ENCODE measurements around the gene GUCY2C.
"Not testable (repeated sequence)": the region's sequence is repeated elsewhere in the genome, so short reads cannot be mapped to it uniquely, and the experiment has no call there.

GUCY2C gene

GRCh38 chr12:14696265-14696741 lies at the start of gene GUCY2C:
TSS of gene GUCY2C (minus strand) at chr12:14696599. CDS start at chr12:14696448, 151 bp downstream.
- Histone ChIP-seq H3K4me3 (IDR thresholded peaks at IDR 0.05; ENCODE audit: insufficient read depth, low read depth, low read length) (no peak within 1 kb of the TSS), H2AFZ (ENCODE audit: low read depth) (no peak within 1 kb of the TSS), H3K79me2 (ENCODE audit: insufficient read depth, low read depth) (no peaks in the 10 kb centered on the region), H3K27ac (no peak within 1 kb of the TSS), H3K4me1 (ENCODE audit: low read depth, poor library complexity, severe bottlenecking) (no peaks in the 10 kb centered on the region), H3K36me3 (ENCODE audit: insufficient read depth) (no peaks in the 10 kb centered on the region), H3K9ac (no peak within 1 kb of the TSS), H3K4me2 (no peak within 1 kb of the TSS), H4K20me1 (ENCODE audit: insufficient read depth) (no peaks in the 10 kb centered on the region), H3K27me3 (ENCODE audit: insufficient read depth, low read depth) (no peaks in the 10 kb centered on the region)
- TF ChIP-seq CTCF (conservative IDR thresholded peaks at IDR 0.05; ENCODE audit: low read depth, low read length) = no peak

- Histone ChIP-seq H4K20me1 (ENCODE audit: insufficient read depth) (no peaks in the 10 kb centered on the region), H2AFZ (ENCODE audit: low read depth) (no peak overlapping the region), H3K27me3 (ENCODE audit: insufficient read depth, low read depth) (no peaks in the 10 kb centered on the region), H3K4me1 (ENCODE audit: low read depth, poor library complexity, severe bottlenecking) (no peaks in the 10 kb centered on the region), H3K9ac (no peak overlapping the region), H3K27ac (no peak overlapping the region), H3K36me3 (ENCODE audit: insufficient read depth) (no peaks in the 10 kb centered on the region), H3K79me2 (ENCODE audit: insufficient read depth, low read depth) (no peaks in the 10 kb centered on the region), H3K4me2 (no peak overlapping the region), H3K4me3 (IDR thresholded peaks at IDR 0.05; ENCODE audit: insufficient read depth, low read depth, low read length) (no peak overlapping the region)
- no peak for TF ChIP-seq CTCF (conservative IDR thresholded peaks at IDR 0.05; ENCODE audit: low read depth, low read length)
Measured at GRCh38 chr12:14743061-14743460, 46.7 kb upstream of the GUCY2C start.

- Histone ChIP-seq H3K27me3 (ENCODE audit: insufficient read depth, low read depth) (no peaks in the 10 kb centered on the region), H3K27ac (no peak overlapping the region), H3K9ac (no peak overlapping the region), H2AFZ (ENCODE audit: low read depth) (no peak overlapping the region), H3K4me2 (no peak overlapping the region), H3K79me2 (ENCODE audit: insufficient read depth, low read depth) (no peaks in the 10 kb centered on the region), H3K4me1 (ENCODE audit: low read depth, poor library complexity, severe bottlenecking) (no peaks in the 10 kb centered on the region), H3K36me3 (ENCODE audit: insufficient read depth) (no peaks in the 10 kb centered on the region), H3K4me3 (IDR thresholded peaks at IDR 0.05; ENCODE audit: insufficient read depth, low read depth, low read length) (no peak overlapping the region), H4K20me1 (ENCODE audit: insufficient read depth) (no peaks in the 10 kb centered on the region)
- TF ChIP-seq CTCF (conservative IDR thresholded peaks at IDR 0.05; ENCODE audit: low read depth, low read length) = no peak
Measured at GRCh38 chr12:14741942-14742341, 45.5 kb upstream of the GUCY2C start.

GRCh38 chr12:14741153-14741552 lies 44.8 kb upstream of the GUCY2C start:
- H3K4me2 ChIP-seq = no peak overlapping the region
- TF ChIP-seq CTCF (conservative IDR thresholded peaks at IDR 0.05; ENCODE audit: low read depth, low read length) = no peak
- no peaks in the 10 kb centered on the region for H3K27me3 ChIP-seq (ENCODE audit: insufficient read depth, low read depth)
- H3K27ac ChIP-seq = no peak overlapping the region
- H2AFZ ChIP-seq (ENCODE audit: low read depth) = no peak overlapping the region
- H3K4me3 ChIP-seq (IDR thresholded peaks at IDR 0.05; ENCODE audit: insufficient read depth, low read depth, low read length) = no peak overlapping the region
- no peaks in the 10 kb centered on the region for H3K36me3 ChIP-seq (ENCODE audit: insufficient read depth)
- no peaks in the 10 kb centered on the region for H3K79me2 ChIP-seq (ENCODE audit: insufficient read depth, low read depth)
- H3K9ac ChIP-seq = no peak overlapping the region
- no peaks in the 10 kb centered on the region for H3K4me1 ChIP-seq (ENCODE audit: low read depth, poor library complexity, severe bottlenecking)
- H4K20me1 ChIP-seq (ENCODE audit: insufficient read depth) = no peaks in the 10 kb centered on the region

GRCh38 chr12:14736441-14736840 lies 40.0 kb upstream of the GUCY2C start:
- not testable (repeated sequence) for H3K4me1 ChIP-seq (ENCODE audit: low read depth, poor library complexity, severe bottlenecking); H3K4me2 ChIP-seq; H3K27ac ChIP-seq; H3K27me3 ChIP-seq (ENCODE audit: insufficient read depth, low read depth); H3K79me2 ChIP-seq (ENCODE audit: insufficient read depth, low read depth); H2AFZ ChIP-seq (ENCODE audit: low read depth); H3K9ac ChIP-seq; H4K20me1 ChIP-seq (ENCODE audit: insufficient read depth); H3K4me3 ChIP-seq (IDR thresholded peaks at IDR 0.05; ENCODE audit: insufficient read depth, low read depth, low read length); H3K36me3 ChIP-seq (ENCODE audit: insufficient read depth)

Data from KMS-11 (cell line).